Measurements from ENCODE around the gene GTF3C5.

Gene GTF3C5

GRCh38 chr9:133094842-133095393 is 64.1 kb downstream of the GTF3C5 start:
- DNase-seq = no peak

- DNase-seq = no peak
Measured at GRCh38 chr9:133098104-133098754, 67.4 kb downstream of the GTF3C5 start.

- DNase-seq = no peak
Measured at GRCh38 chr9:133098871-133099270, 68.1 kb downstream of the GTF3C5 start.

- DNase-seq = no peak
Measured at GRCh38 chr9:133099726-133100505, 69.1 kb downstream of the GTF3C5 start.

- no peak for DNase-seq
Measured at GRCh38 chr9:133100506-133101355, 69.9 kb downstream of the GTF3C5 start.

GRCh38 chr9:133101356-133102189 is 70.8 kb downstream of the GTF3C5 start:
- no peak for DNase-seq

GRCh38 chr9:133102190-133103021 is 71.6 kb downstream of the GTF3C5 start:
- DNase-seq = no peak

GRCh38 chr9:133103183-133103986 is 72.6 kb downstream of the GTF3C5 start:
- peak; percentile 53 for DNase-seq

GRCh38 chr9:133103987-133104505 is 73.2 kb downstream of the GTF3C5 start:
- no peak for DNase-seq

- DNase-seq = no peak
Measured at GRCh38 chr9:133104718-133105460, 74.1 kb downstream of the GTF3C5 start.

- no peak for DNase-seq
Measured at GRCh38 chr9:133105461-133105770, 74.6 kb downstream of the GTF3C5 start.

GRCh38 chr9:133106511-133107244 is 75.9 kb downstream of the GTF3C5 start:
- DNase-seq = no peak

- no peak for DNase-seq
Measured at GRCh38 chr9:133107245-133107722, 76.5 kb downstream of the GTF3C5 start.
